ENCODE measurements around the gene CTIF. TPM values are rescaled to one million over a fixed set of nuclear protein-coding genes. Genes with fewer than 3 reads are reported as not detected.

The CTIF gene
- total RNA-seq, 1 experiment from 2014 or later = 5.8 TPM

GRCh38 chr18:48720655-48721025 lies 181.8 kb downstream of the CTIF start:
- no peak overlapping the region for H3K4me2 ChIP-seq (ENCODE audit: low read length)
- no peaks in the 10 kb centered on the region for H4K20me1 ChIP-seq (ENCODE audit: low read length)
- H3F3A ChIP-seq (ENCODE audit: low read length, unreplicated experiment) = no peaks in the 10 kb centered on the region
- ChIA-PET CTCF (no interaction called here), POLR2A (ENCODE audit: unreplicated experiment) (no interaction called here)
- TF ChIP-seq CTCF (conservative IDR thresholded peaks at IDR 0.05; ENCODE audit: low read depth, low read length) (no peak), EZH2phosphoT487 (IDR thresholded peaks at IDR 0.05; ENCODE audit: borderline replicate concordance, low read length) (no peak), EZH2 (IDR thresholded peaks at IDR 0.05; ENCODE audit: low read length, unreplicated experiment) (no peak)
- H3K4me1 ChIP-seq (ENCODE audit: insufficient read depth, low read length) = no peaks in the 10 kb centered on the region; the same call in 1 of the 2 replicates
- no peaks in the 10 kb centered on the region for H3K79me2 ChIP-seq (ENCODE audit: low read length)
- no peak overlapping the region for H2AFZ ChIP-seq (ENCODE audit: low read length)
- no peak overlapping the region for H3K27ac ChIP-seq (ENCODE audit: low read length)
- no peaks in the 10 kb centered on the region for H3K9me3 ChIP-seq (ENCODE audit: low read length)
- BruUV-seq (replicated peaks) = no TSS peak
- no peak for ATAC-seq
- DNase-seq = no peak
- no peaks in the 10 kb centered on the region for H3K36me3 ChIP-seq (ENCODE audit: low read depth, low read length)
- no peak overlapping the region for H3K9ac ChIP-seq (ENCODE audit: low read length)
- H3K27me3 ChIP-seq (ENCODE audit: low read length) = no peaks in the 10 kb centered on the region
- H3K4me3 ChIP-seq (ENCODE audit: low read length) = no peak overlapping the region
- no peaks in the 10 kb centered on the region for H3K9me2 ChIP-seq (replicated peaks; ENCODE audit: low read length)
- intact Hi-C loops (cut with micrococcal nuclease) = no loop called here

GRCh38 chr18:48721312-48721711 lies 182.5 kb downstream of the CTIF start:
- Histone ChIP-seq H3K4me3 (ENCODE audit: low read length) (no peak overlapping the region), H4K20me1 (ENCODE audit: low read length) (no peaks in the 10 kb centered on the region), H3K4me1 (ENCODE audit: insufficient read depth, low read length) (no peaks in the 10 kb centered on the region; the same call in 1 of the 2 replicates), H3K9me3 (ENCODE audit: low read length) (no peaks in the 10 kb centered on the region), H2AFZ (ENCODE audit: low read length) (no peak overlapping the region), H3F3A (ENCODE audit: low read length, unreplicated experiment) (no peaks in the 10 kb centered on the region), H3K9ac (ENCODE audit: low read length) (no peak overlapping the region), H3K27ac (ENCODE audit: low read length) (no peak overlapping the region), H3K27me3 (ENCODE audit: low read length) (no peaks in the 10 kb centered on the region), H3K79me2 (ENCODE audit: low read length) (no peaks in the 10 kb centered on the region), H3K36me3 (ENCODE audit: low read depth, low read length) (no peaks in the 10 kb centered on the region), H3K4me2 (ENCODE audit: low read length) (no peak overlapping the region), H3K9me2 (replicated peaks; ENCODE audit: low read length) (no peaks in the 10 kb centered on the region)
- CTCF ChIA-PET = no interaction called here
- no peak for DNase-seq
- POLR2A ChIA-PET (ENCODE audit: unreplicated experiment) = no interaction called here
- ATAC-seq = no peak
- BruUV-seq (replicated peaks) = no TSS peak
- intact Hi-C loops (cut with micrococcal nuclease) = no loop called here
- TF ChIP-seq EZH2phosphoT487 (IDR thresholded peaks at IDR 0.05; ENCODE audit: borderline replicate concordance, low read length) (no peak), CTCF (conservative IDR thresholded peaks at IDR 0.05; ENCODE audit: low read depth, low read length) (no peak), EZH2 (IDR thresholded peaks at IDR 0.05; ENCODE audit: low read length, unreplicated experiment) (no peak)

- H3K79me2 ChIP-seq (ENCODE audit: low read length) = no peaks in the 10 kb centered on the region
- no peaks in the 10 kb centered on the region for H3K9me3 ChIP-seq (ENCODE audit: low read length)
- ATAC-seq (no peak), DNase-seq (no peak)
- intact Hi-C loops (cut with micrococcal nuclease) = no loop called here
- no peak overlapping the region for H3K4me2 ChIP-seq (ENCODE audit: low read length)
- BruUV-seq (replicated peaks) = no TSS peak
- no peak overlapping the region for H3K27ac ChIP-seq (ENCODE audit: low read length)
- no peaks in the 10 kb centered on the region for H3F3A ChIP-seq (ENCODE audit: low read length, unreplicated experiment)
- H2AFZ ChIP-seq (ENCODE audit: low read length) = no peak overlapping the region
- H4K20me1 ChIP-seq (ENCODE audit: low read length) = no peaks in the 10 kb centered on the region
- H3K4me3 ChIP-seq (ENCODE audit: low read length) = no peak overlapping the region
- CTCF ChIA-PET = no interaction called here
- no peaks in the 10 kb centered on the region for H3K27me3 ChIP-seq (ENCODE audit: low read length)
- no peaks in the 10 kb centered on the region for H3K36me3 ChIP-seq (ENCODE audit: low read depth, low read length)
- H3K4me1 ChIP-seq (ENCODE audit: insufficient read depth, low read length) = peaks cover 1% of the 10 kb centered on the region; the same call in 1 of the 2 replicates
- TF ChIP-seq CTCF (conservative IDR thresholded peaks at IDR 0.05; ENCODE audit: low read depth, low read length) = no peak
- no peak overlapping the region for H3K9ac ChIP-seq (ENCODE audit: low read length)
- H3K9me2 ChIP-seq (replicated peaks; ENCODE audit: low read length) = no peaks in the 10 kb centered on the region
- POLR2A ChIA-PET (ENCODE audit: unreplicated experiment) = no interaction called here
Observed at GRCh38 chr18:48723016-48723415, 184.2 kb downstream of the CTIF start.
